Vagina (tissue), 2 donors: ENCODE results near the gene APBB2. TPM values are rescaled to one million over a fixed set of nuclear protein-coding genes. Genes with fewer than 3 reads are reported as not detected.

ENCODE experiments used
- DNase-seq, 2 donors: peaks; one replicate each; pipeline ENCODE4 v3.0.0-alpha.2; 2017; ENCODE audit errors: extremely low spot score in 2 of 2
- H3K27ac ChIP-seq: fragments of 200-600 bp; sonication (generic); one replicate; pipeline ENCODE4 v1.5.1; 2019
- H3K27me3 ChIP-seq: fragments of 200-600 bp; sonication (generic); one replicate; pipeline ENCODE4 v1.5.1; 2019
- H3K36me3 ChIP-seq, 2 donors: fragments of 200-600 bp; sonication (generic); one replicate each; pipeline ENCODE4 v1.5.1; 2017 to 2019
- H3K4me1 ChIP-seq: fragments of 200-600 bp; sonication (generic); one replicate; pipeline ENCODE4 v1.5.1; 2019
- H3K4me3 ChIP-seq, 2 donors: fragments of 200-600 bp; sonication (generic); 1 replicate in 1 of 2; 2 replicates in 1 of 2; pipeline ENCODE4 v1.5.1; 2016 to 2019
- H3K9me3 ChIP-seq: fragments of 200-600 bp; sonication (generic); one replicate; pipeline ENCODE4 v1.5.1; 2019
- POLR2A ChIP-seq, 2 donors: fragments of 450-650 bp; IDR thresholded peaks; one replicate each; pipeline ENCODE4 v1.6.1; 2017; ENCODE audit warnings: antibody characterized with exemption in 2 of 2, mild to moderate bottlenecking in 2 of 2, moderate library complexity in 2 of 2
- POLR2AphosphoS5 ChIP-seq, 2 donors: sonication (generic); formaldehyde crosslinking; IDR thresholded peaks; one replicate each; pipeline ENCODE4 v1.9.0; 2017; ENCODE audit warnings: antibody characterized with exemption in 2 of 2, mild to moderate bottlenecking in 2 of 2, low read depth in 1 of 2; ENCODE audit not compliant: insufficient read depth in 1 of 2
- intact Hi-C: fragments of 100-400 bp; cut with DNase I; formaldehyde crosslinking; loops from one replicate; pipeline ENCODE4 v1.15.1; 2023
- total RNA-seq: library from RNA; depleted of rRNA; stranded (reverse); fragments of >200 nt; gene quantifications from one replicate; pipeline ENCODE4 v1.2.3, GENCODE V29; 2016
- TF ChIP-seq, protein P1 (sequence below), 3 experiments: fragments of 450-650 bp in 2 of 3; fragments of 200-600 bp in 1 of 3; sonication (generic) in 1 of 3; IDR thresholded peaks; one replicate each; pipeline ENCODE4 v1.5.1; 2017 to 2019; ENCODE audit warnings: antibody characterized with exemption in 3 of 3, mild to moderate bottlenecking in 2 of 3, moderate library complexity in 2 of 3

APBB2 gene
- total RNA-seq, 1 donor from 2014 or later = 68.8 TPM

DNA sequence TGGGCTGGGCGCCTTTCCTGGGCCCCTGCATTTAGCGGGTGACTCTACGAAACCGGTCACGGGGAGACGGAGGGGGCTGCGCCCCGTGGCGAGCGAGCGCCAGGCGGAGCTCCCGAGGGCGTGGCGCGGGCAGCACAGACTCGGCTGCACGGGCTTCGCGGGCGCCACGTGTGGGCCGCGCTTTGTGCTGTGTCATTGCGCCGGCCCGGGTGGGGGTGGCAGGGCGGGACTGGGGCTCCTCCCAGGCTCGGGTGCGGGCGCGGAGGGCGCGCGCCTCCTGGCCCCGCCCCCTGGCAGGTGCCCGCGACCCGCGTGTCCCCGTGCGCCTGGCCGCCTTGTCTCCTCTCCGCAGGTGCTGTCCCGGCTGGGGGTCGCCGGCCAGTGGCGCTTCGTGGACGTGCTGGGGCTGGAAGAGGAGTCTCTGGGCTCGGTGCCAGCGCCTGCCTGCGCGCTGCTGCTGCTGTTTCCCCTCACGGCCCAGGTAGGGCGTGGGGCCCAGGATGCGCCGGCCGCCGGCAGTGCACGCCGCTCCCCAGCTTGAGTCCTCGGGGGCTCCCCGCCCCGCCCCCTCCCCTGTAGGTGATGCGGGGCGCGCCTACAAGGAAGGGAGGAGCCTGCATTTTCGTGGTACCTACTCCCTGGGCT is 43.0 kb upstream of the APBB2 start:
- no peaks in the 10 kb centered on the region for H3K9me3 ChIP-seq
- no peak for TF ChIP-seq POLR2AphosphoS5 (IDR thresholded peaks at IDR 0.05; ENCODE audit: insufficient read depth in 1 of 2, low read depth in 1 of 2)
- no peak for TF ChIP-seq POLR2A (IDR thresholded peaks at IDR 0.05)
- TF ChIP-seq, protein P1, sequence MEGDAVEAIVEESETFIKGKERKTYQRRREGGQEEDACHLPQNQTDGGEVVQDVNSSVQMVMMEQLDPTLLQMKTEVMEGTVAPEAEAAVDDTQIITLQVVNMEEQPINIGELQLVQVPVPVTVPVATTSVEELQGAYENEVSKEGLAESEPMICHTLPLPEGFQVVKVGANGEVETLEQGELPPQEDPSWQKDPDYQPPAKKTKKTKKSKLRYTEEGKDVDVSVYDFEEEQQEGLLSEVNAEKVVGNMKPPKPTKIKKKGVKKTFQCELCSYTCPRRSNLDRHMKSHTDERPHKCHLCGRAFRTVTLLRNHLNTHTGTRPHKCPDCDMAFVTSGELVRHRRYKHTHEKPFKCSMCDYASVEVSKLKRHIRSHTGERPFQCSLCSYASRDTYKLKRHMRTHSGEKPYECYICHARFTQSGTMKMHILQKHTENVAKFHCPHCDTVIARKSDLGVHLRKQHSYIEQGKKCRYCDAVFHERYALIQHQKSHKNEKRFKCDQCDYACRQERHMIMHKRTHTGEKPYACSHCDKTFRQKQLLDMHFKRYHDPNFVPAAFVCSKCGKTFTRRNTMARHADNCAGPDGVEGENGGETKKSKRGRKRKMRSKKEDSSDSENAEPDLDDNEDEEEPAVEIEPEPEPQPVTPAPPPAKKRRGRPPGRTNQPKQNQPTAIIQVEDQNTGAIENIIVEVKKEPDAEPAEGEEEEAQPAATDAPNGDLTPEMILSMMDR (IDR thresholded peaks at IDR 0.05) = no peak
- no peak for DNase-seq
- H3K36me3 ChIP-seq = peaks cover 0 to 7% of the 10 kb centered on the region in 2 donors
- no peaks in the 10 kb centered on the region for H3K27me3 ChIP-seq
- peak overlapping the region; percentile 17 for H3K27ac ChIP-seq
- intact Hi-C loops = no loop called here
- peaks cover 22% of the 10 kb centered on the region for H3K4me1 ChIP-seq
- H3K4me3 ChIP-seq = peak overlapping the region; percentile 45 to 55

DNA sequence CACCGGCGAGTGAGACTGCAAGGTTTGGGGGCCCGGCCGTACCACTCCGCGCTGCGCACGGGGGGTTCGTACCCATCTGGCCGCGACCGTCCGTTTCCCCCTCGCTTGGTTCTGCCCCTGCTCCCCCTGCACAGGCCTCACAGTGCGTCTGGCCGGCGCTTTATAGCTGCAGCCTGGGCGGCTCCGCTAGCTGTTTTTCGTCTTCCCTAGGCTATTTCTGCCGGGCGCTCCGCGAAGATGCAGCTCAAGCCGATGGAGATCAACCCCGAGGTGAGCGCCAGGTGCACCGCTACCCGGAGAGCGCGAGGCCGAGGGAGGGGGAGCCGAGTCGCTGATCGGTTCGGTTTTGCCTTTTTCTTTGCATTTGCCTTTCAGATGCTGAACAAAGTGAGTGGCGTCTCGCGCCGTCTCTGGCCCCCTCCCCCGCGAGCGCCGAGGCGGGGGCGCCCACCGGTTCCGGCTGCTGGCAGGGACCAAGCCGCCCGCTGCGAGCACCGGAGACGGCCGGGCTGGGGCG is 42.5 kb upstream of the APBB2 start, which contains the start of gene UCHL1:
Gene UCHL1 (plus strand): TSS at position 189 of the 517 bp plus-strand sequence. CDS start 49 bp downstream, at position 238.
- Histone ChIP-seq H3K4me3 (peak within 1 kb of the TSS; percentile 45 to 55), H3K9me3 (no peaks in the 10 kb centered on the region), H3K4me1 (peaks cover 22% of the 10 kb centered on the region), H3K27me3 (no peaks in the 10 kb centered on the region), H3K27ac (peak within 1 kb of the TSS; percentile 17), H3K36me3 (peaks cover 0 to 3% of the 10 kb centered on the region in 2 donors)
- TF ChIP-seq, protein P1 (IDR thresholded peaks at IDR 0.05) = no peak
- TF ChIP-seq POLR2A (IDR thresholded peaks at IDR 0.05) (no peak), POLR2AphosphoS5 (IDR thresholded peaks at IDR 0.05; ENCODE audit: insufficient read depth in 1 of 2, low read depth in 1 of 2) (no peak)
- intact Hi-C loops = no loop called here
- no peak for DNase-seq

DNA sequence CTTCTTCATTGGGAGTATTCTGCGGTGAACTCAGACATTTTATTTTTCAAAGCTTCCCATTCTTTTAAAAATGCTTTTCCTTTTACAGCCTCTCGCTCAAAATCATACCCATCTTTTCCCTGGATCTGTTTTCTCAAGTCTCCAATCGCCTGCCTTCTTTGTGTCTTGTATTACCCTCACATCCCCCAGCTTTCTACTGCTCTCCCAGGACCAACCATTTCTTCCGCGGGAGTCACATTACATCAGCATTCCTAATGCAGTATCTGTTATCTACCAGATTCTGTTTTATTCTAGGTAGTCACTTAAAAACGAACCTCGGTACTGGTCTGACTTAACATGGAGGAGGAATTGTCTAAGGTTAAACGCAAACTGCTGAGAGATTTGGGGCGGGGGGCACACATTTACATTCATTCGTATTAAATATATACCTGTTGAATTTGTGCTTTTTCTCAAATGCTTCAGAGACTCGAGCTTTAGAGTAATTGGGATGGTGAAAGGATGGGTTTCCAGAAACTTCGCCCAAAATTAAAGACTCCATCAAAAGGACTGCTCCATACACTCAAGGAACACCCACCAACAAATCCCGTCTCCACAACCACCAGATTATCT is 41.9 kb upstream of the APBB2 start:
- TF ChIP-seq, protein P1 (IDR thresholded peaks at IDR 0.05) = no peak
- TF ChIP-seq POLR2AphosphoS5 (IDR thresholded peaks at IDR 0.05; ENCODE audit: insufficient read depth in 1 of 2, low read depth in 1 of 2) (no peak), POLR2A (IDR thresholded peaks at IDR 0.05) (no peak)
- no peak for DNase-seq
- no peaks in the 10 kb centered on the region for H3K9me3 ChIP-seq
- no peaks in the 10 kb centered on the region for H3K27me3 ChIP-seq
- peak overlapping the region; percentile 17 for H3K27ac ChIP-seq
- peak overlapping the region; percentile 45 to 55 for H3K4me3 ChIP-seq
- peaks cover 22% of the 10 kb centered on the region for H3K4me1 ChIP-seq
- intact Hi-C loops = no loop called here
- no peaks in the 10 kb centered on the region for H3K36me3 ChIP-seq

DNA sequence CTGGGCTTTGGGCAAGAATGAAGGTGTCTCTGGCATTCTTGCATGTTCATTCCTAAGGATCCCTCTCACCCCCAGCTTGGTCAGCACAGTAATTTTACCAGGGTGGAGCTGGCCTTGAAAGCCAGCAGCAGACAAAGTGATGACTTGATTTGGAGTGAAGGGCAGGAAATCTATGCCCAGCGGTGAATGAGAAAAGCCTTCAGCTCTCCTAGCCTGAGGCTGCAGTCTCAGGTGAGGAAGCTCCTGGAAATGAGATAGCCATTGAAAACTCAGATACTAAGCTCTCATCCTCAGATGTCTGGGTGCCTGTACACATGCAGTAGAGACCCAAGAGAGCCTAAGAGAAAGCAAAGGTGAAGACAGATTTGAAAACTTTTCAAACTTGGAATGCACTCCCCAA is 31.6 kb upstream of the APBB2 start:
- H3K27ac ChIP-seq = no peak overlapping the region
- no peaks in the 10 kb centered on the region for H3K4me1 ChIP-seq
- TF ChIP-seq POLR2A (IDR thresholded peaks at IDR 0.05) (no peak), POLR2AphosphoS5 (IDR thresholded peaks at IDR 0.05; ENCODE audit: insufficient read depth in 1 of 2, low read depth in 1 of 2) (no peak)
- TF ChIP-seq, protein P1 (IDR thresholded peaks at IDR 0.05) = no peak
- H3K4me3 ChIP-seq = no peak overlapping the region
- no peaks in the 10 kb centered on the region for H3K36me3 ChIP-seq
- DNase-seq = no peak
- intact Hi-C loops = no loop called here
- no peaks in the 10 kb centered on the region for H3K27me3 ChIP-seq
- no peaks in the 10 kb centered on the region for H3K9me3 ChIP-seq

DNA sequence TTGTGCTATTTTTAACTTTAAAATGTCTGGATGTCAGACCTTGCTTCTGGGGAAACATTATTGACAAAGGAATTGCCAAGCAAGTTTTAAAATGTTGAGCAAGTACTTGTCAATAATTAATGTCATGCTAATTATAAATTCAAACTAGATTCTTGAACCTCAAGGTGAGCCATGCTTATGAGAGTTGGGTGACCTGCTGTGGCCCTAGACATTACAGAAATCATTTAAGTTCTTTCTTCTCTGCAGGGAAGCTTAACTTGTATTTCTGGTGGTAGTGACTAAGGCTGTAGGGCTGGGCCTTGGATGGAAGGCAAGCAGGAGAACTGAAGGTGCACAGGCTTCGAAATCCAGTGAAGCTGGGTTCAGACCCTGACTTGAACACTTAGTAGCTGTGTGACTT is 27.6 kb upstream of the APBB2 start:
- no peak overlapping the region for H3K4me3 ChIP-seq
- intact Hi-C loops = no loop called here
- no peak for DNase-seq
- H3K36me3 ChIP-seq = no peaks in the 10 kb centered on the region
- no peaks in the 10 kb centered on the region for H3K9me3 ChIP-seq
- H3K27ac ChIP-seq = no peak overlapping the region
- TF ChIP-seq POLR2A (IDR thresholded peaks at IDR 0.05) (no peak), POLR2AphosphoS5 (IDR thresholded peaks at IDR 0.05; ENCODE audit: insufficient read depth in 1 of 2, low read depth in 1 of 2) (no peak)
- TF ChIP-seq, protein P1 (IDR thresholded peaks at IDR 0.05) = no peak
- H3K27me3 ChIP-seq = no peaks in the 10 kb centered on the region
- H3K4me1 ChIP-seq = no peaks in the 10 kb centered on the region
